HTERT RPE-1 (cell line): ENCODE measurements around the gene ABCA13.

Source experiments
- in situ Hi-C: fragments of 300-500 bp; cut with MboI; formaldehyde crosslinking; loops from 4 replicates; pipeline ENCODE4 v1.14.3; 2020; ENCODE audit warnings: low sequenced_read_pairs

ABCA13 gene

GRCh38 chr7:48355346-48355745 is 184.1 kb downstream of the ABCA13 start:
- in situ Hi-C loops = no loop called here

GRCh38 chr7:48360574-48360973 is 189.3 kb downstream of the ABCA13 start:
- in situ Hi-C loops = no loop called here

- in situ Hi-C loops = no loop called here
Measured at GRCh38 chr7:48363174-48363573, 191.9 kb downstream of the ABCA13 start.

- in situ Hi-C loops = no loop called here
Measured at GRCh38 chr7:48365010-48365409, 193.8 kb downstream of the ABCA13 start.

- in situ Hi-C loops = no loop called here
Measured at GRCh38 chr7:48366096-48366495, 194.8 kb downstream of the ABCA13 start.

GRCh38 chr7:48376263-48376662 is 205.0 kb downstream of the ABCA13 start:
- in situ Hi-C loops = no loop called here

GRCh38 chr7:48380921-48381320 is 209.7 kb downstream of the ABCA13 start:
- in situ Hi-C loops = no loop called here

GRCh38 chr7:48381571-48381970 is 210.3 kb downstream of the ABCA13 start:
- in situ Hi-C loops = no loop called here

- in situ Hi-C loops = no loop called here
Measured at GRCh38 chr7:48384180-48384752, 213.0 kb downstream of the ABCA13 start.

GRCh38 chr7:48387932-48388331 is 216.7 kb downstream of the ABCA13 start:
- in situ Hi-C loops = no loop called here

GRCh38 chr7:48388911-48389310 is 217.7 kb downstream of the ABCA13 start:
- in situ Hi-C loops = no loop called here

- in situ Hi-C loops = no loop called here
Measured at GRCh38 chr7:48389977-48390376, 218.7 kb downstream of the ABCA13 start.

GRCh38 chr7:48390388-48391327 is 219.4 kb downstream of the ABCA13 start:
- in situ Hi-C loops = no loop called here

GRCh38 chr7:48398191-48398590 is 226.9 kb downstream of the ABCA13 start:
- in situ Hi-C loops = no loop called here

- in situ Hi-C loops = no loop called here
Measured at GRCh38 chr7:48402721-48403120, 231.5 kb downstream of the ABCA13 start.

GRCh38 chr7:48408731-48409130 is 237.5 kb downstream of the ABCA13 start:
- in situ Hi-C loops = no loop called here

- in situ Hi-C loops = no loop called here
Measured at GRCh38 chr7:48411619-48412018, 240.4 kb downstream of the ABCA13 start.

- in situ Hi-C loops = no loop called here
Measured at GRCh38 chr7:48414011-48414732, 242.9 kb downstream of the ABCA13 start.

GRCh38 chr7:48416327-48416908 is 245.2 kb downstream of the ABCA13 start:
- in situ Hi-C loops = no loop called here

- in situ Hi-C loops = no loop called here
Measured at GRCh38 chr7:48419401-48419800, 248.1 kb downstream of the ABCA13 start.

- in situ Hi-C loops = no loop called here
Measured at GRCh38 chr7:48420206-48420605, 248.9 kb downstream of the ABCA13 start.
